NCI-H345 (cell line): Measurements from ENCODE around the gene SUSD3.
"Not testable (repeated sequence)": the region's sequence is repeated elsewhere in the genome, so short reads cannot be mapped to it uniquely, and the experiment has no call there.

Experiments used
- DNase-seq: peaks from one replicate; lab custom pipeline; 2025; lab: John Stamatoyannopoulos, UW

Gene SUSD3

DNA sequence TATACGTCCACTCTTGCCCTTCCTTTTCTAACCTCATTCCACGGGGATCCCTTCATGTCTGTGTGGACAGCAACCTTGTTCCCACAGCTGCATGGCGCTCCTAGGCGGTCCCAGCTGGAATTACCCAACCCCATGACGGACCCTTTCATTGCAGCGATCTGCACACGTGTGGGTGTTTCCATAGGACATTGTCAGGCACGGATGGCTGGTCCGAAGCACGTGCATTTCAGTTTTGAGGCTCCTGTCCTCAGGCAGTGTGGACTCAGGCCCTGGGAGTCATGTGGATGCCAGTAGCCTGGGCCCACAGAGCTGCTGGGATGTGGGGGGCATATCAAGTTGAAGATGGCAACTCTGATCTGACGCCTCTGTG, 52.5 kb downstream of the SUSD3 start:
- no peak for DNase-seq

DNA sequence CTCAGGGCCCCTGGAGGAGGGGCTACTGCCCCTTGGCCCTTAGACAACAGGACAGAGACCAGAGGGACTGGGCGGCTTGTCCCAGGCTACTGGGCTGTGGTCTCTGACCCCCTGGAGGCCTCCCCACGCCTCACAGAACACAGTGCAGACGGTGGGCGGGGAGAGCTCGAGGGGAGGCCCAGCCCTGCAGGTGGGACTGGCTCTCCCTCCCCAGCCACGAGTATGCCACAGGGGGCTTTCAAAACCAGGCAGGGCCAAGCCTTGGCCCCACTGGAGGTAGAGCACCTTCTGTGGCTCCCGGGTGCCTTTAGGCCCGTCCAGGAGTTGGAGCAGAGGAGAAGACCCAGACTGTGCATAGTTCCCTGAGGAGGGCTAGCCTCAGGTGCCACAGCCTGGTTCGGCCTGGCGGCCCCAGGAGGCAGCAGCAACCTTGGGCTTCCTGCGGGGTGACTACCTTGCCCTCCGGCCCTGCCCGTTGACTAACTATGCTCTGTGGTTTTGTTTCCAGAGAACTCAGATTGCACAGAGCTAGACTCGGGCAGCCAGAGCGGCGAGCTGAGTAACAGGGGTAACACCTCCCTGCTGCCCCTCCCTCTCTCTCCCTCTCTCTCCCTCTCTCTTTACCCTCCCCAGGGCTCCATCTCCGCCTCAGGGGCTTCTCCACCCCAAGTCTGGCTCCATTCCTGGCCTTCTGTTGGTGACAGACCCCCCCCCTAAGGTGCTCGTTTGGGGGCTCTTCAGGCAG, 53.0 kb downstream of the SUSD3 start:
- no peak for DNase-seq

DNA sequence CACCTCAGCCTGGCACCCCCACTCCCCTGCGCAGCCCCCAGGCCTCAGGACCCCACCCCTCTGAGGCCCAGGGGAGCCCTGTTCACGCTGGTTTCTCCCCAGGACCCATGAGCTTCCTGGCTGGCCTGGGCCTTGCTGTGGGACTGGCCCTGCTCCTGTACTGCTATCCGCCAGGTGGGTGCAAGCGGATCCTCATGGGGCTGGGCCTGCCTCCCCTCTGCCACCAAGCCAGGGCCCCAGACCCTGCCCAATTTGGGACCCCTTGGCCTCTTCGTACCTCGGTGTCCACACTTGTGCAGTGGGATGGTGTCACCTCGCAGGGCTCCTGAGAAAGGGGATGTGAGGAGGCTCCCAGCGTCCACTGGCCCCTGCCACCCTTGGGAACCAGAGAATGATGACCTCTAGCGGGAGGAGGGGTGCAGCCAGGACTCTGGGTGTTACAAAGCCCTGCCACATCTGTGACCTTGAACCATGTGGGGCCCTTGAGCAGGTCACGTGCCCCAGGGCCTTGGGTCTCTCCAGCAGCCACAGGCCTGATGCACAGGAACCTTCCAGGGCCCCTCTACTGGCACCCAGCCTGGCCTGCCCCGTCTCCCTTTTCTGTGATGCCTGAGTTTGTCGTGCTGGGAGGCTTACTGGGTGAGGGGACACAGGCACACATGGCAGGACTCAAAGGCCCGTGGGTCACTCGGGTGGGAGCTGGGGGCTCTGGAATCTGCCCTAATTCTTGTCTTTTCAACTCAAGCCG, 53.8 kb downstream of the SUSD3 start:
- no peak for DNase-seq

DNA sequence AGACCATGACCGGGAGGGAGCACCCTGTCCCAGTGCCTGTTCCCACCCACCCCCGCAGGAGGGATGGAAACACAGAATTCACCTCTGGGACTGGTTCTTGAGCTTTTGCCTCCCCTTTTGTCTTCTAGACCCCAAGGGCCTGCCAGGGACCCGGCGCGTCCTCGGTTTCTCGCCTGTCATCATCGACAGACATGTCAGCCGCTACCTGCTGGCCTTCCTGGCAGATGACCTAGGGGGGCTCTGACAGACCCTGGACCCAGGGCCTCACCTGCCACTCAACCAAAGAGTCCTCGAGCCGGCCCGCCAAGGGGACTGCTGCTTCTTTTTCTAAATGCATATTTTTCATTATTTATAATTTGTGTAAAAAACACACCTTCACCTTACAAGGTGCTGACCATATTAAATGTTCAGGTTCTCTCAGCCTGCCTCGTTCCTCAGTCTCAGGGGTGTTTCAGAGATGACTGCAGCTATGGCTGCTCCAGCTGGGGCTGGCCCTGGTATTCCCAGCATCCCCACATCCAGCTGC, 54.4 kb downstream of the SUSD3 start:
- DNase-seq = no peak

DNA sequence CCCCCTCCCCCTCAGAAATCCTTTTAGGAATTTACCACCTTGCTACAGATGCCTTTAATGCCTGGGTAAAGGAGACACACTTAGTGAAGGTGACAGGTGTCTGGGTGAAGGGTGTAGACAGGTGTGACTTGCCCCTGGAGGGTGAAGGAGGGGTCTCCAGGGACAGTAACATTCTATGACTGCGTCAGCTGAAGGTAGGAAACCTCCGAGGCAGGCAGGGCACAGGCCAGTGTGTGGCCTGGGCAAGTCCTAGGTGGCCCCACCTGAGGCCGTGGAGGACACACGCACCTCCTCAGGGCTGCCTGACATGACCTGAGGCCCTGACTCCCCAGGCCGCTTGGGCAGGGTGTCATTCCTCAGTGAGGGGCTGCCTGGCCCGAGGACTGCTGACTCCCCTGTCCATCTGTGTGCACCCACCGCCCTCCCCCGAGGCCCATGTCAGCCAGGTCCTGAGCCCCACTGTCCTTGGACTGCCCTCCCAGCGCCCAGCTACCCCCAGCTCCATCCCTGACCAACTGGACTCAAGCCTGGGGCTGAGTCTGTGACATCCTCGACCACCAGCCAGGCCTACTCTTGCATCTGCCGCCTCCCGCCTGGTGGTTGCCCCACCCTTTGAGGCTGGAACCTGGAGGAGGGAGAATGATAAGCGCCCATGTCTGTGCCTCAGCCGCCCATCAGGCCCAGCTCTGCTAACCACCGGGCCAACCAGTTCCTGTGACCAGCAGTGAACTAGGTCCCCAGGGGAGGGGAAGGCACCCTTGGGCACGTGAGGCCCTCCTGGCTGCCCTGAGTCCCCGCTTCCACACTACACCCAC, 55.9 kb downstream of the SUSD3 start:
- DNase-seq = no peak

DNA sequence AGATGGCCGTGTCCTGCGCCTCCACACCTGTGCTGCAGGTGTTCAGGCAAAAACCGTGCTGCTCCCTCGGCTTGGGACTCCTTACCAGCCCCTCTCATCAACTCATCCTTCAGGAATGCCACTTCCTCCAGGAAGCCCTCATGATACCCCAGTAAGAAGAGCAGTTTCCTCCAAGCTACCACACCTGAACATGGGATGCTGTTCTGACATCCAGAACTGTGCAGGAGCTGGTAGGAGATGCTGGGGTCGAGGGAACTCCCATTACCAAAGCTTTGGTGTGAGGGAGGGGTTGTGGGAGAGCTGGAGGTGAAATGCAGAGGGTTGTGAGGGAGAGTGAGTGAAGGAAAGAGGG, 56.5 kb downstream of the SUSD3 start:
- DNase-seq = no peak

DNA sequence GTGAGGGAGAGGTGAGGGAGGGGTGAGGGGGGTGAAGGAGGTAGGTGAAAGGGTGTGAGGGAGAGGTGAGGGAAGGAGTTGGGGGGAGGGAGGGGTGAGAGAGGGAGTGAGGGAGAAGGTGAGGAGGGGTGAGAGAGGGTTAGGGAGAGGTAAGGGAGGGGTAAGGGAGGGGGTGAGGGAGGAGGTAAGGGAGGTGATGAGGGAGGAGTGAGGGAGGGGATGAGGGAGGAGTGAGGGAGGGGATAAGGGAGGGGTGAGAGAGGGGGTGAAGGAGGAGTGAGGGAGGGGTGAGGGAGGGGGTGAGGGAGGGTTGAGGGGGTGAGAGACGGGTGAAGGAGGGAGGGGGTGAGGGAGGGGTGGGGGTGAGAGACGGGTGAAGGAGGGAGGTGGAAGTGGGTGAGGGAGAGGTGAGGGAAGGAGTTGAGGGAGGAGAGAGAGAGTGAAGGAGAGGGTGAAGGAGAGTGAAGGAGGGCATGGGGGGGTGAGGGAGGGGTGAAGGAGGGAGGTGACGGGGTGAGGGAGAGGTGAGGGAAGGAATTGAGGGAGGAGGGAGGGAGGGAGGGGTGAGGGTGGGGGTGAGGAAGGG, 57.1 kb downstream of the SUSD3 start:
- no peak for DNase-seq

DNA sequence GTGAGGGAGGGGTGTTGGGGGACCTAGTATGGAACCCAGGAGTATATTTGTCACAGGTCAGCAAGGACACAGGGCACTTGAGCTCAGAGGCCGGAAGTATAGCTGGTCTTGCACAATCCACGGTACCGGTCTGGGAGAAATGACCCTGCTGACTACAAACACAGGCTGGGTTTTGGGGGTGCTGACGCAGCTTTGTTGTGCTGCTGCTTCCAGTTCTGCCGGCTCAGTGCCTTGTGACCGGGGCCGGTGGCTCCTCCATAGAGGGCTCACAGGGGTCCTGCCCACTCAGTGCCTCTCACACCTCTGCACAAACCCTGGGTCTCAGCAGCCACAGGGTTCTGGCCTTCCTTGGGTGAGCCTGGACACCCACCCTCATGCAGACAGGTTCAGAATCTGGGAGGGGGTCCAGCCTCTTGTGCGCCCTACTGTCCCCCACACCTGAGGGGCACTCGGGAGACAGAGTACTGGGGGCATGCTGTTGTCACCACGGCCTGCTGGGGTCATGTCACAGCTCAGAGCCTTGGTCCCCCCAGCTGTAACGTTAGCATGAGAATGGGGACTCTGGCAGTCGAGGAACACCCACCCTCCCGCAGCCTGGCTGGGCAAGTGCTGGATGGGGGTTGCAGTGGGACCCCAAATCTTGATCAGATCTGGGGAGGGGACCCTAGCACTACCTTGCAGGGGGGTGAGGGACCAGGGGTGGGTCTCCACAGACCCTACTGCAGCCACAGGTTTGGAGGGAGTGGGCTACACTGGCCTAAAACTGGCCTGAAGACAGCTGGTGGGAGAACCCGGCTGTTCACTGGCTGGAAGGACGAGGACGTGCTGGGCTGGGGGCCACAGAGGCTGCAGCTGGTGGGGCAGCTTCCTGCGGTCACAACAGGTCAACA, 57.8 kb downstream of the SUSD3 start:
- no peak for DNase-seq

DNA sequence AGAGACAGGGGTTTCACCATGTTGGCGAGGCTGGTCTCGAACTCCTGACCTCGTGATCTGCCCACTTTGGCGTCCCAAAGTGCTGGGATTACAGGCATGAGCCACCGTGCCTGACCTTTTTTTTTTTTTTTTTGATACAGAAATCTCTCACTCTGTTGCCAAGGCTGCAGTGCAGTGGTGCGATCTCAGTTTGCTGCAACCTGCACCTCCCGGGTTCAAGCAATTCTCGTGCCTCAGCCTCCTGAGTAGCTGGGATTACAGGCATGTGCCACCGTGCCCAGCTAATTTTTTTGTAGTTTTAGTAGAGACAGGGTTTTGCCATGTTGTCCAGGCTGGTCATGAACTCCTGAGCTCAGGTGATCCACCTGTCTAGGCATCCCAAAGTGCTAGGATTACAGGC, 59.0 kb downstream of the SUSD3 start:
- DNase-seq = not testable (repeated sequence)

DNA sequence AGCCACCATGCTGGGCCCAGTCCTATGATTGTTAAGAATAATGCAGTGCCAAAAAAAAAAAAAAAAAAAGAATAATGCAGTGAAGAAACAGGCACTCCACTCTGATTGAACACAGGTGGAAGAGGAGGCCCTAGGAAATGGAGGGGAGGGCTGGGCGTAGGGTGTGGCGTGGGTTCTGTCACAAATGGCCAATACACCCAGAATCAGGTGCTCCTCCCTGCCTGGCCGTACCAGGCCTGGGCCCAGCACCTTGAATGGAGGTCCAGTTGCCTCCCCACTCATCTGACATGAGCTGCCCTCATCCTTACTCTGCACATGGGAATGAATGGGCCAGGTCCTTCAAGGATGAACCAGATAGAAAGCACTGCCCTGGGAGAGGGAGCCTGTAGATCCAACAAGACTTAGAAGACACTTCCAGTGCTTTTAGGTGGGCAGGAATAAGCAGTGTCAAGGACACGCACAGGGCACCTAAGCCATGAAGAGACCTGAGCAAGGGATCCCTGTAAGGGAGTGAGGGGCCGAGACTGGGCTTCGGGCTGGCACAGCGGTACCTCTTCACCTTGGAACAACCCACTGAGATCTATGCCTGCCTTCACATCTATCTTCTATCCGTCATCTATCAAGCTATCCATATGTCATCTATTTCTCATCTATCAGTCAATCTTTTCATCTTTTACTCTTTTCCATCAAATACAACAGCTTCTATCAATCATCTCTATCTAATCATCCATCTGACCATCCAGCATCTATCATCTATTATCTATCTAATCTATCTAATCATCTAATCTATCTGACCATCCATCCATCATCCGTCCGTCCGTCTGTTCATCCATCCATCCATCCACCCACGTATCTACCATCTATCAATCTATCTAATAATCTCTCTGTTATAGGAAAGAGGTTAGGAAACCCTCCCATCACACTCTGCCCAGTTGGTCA, 59.7 kb downstream of the SUSD3 start:
- DNase-seq = no peak

DNA sequence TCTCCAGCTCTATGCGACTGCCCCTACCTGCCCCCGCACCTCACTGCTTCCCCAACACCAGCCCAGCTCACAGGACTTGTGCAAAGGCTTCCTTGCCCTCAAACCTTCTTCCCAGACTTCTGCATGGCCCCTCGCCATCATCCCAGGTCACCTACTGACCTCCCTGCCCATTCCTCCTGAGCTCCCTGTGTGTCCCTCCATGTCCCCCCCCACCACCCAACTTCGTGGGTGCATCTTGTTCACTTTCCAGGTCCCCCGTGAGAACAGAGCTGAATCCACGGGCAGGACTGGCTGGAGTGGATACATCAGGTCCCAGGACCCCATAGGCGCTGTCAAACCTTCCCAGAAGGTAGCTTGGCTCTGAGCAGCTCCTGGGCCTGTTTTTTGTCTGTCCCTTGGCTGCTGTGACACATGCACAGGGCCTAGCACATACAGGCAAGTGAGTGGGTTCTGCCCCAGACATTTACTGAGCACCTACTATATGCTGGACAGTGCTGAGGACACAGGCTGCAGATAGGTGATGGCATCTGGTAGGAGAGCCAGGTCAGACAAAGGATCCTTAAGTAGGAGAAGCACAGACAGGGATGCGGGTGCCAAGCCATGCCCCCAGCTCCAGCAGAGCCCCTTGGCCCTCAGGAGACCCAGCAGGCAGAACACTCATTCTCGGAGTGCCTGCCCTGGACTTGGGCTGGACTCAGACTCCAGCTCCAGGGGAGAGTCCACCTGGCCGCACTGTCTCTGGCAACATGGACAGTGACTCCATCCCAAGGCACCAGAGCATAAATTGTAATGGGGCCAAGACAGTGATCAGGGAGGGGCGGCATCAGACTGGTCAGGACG, 60.6 kb downstream of the SUSD3 start:
- no peak for DNase-seq

DNA sequence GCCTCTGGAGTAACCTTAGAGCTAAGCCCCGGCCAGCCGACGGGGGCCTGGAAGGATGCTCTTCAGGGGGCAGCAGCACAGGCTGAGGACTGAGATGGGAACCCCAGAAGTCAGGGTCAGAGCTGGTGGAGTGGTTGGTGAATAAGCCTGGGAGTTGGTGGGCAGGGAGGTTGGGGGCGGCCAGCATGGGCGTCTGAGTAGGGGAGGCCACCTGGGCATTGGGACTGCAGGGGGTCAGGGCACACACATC, 61.1 kb downstream of the SUSD3 start:
- DNase-seq = no peak

DNA sequence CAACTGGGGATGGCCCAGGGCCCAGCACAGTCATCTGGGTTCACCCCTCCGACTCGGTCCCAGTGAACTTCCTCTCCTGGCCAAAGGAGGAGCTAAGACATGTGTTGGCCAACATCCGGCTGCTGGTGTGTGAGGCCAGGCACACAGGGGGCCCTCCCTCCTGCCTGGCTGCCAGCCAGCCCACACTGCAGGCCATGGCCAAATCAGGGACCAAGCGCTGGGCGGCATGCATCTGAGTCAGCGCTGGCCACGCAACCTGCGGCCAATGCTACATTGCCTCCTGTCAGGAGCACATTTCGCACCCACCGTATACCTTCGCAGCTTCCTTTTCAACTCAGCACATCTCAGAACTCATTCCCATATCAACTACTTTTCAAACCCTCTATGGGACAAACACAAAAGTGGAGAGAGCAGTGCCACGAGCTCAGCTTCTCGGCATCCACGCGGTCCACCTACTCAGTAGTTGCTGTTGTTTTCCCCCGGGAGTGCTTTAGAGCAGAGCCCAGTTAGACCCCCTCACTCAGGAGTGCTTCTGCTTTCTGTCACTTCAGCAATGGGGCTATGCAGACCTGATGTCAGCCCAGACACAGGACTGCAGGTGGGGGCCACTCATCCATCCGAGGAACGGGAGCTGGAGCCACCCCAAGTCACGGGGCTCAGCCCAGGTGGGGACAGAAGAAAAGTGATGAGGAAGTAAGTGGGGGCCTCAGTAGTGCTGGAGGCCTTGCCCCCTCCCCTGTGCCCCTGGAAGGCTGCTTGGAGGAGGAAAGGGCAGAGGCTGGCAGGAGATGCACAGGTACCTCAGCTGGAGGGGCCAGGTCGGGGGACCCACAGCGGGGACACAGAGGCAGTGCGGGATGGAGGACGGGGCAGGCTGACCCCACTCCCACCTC, 61.7 kb downstream of the SUSD3 start:
- DNase-seq = no peak

DNA sequence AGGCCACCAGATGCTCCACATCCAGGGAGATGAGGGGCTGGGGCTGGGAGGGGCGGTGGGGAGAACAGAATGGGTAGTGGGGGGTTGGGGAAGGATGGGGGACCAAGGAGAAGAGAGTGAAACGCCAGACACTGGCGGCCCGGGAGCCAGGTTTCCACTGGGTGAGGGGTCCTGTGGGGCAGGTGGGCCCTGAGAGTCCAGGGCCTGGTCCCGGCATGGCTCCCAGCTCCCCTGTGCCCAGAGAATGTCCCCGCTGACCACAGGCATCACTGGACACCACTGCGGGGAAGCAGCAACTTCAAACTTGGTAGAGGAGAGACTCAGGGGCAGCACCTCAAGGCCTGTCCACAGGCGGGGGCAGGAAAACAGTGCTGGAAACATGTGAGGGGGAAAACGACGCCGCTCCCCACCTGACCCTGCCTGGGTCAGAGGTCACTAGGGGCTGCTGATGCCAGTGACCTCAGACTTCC, 62.4 kb downstream of the SUSD3 start:
- DNase-seq = no peak

DNA sequence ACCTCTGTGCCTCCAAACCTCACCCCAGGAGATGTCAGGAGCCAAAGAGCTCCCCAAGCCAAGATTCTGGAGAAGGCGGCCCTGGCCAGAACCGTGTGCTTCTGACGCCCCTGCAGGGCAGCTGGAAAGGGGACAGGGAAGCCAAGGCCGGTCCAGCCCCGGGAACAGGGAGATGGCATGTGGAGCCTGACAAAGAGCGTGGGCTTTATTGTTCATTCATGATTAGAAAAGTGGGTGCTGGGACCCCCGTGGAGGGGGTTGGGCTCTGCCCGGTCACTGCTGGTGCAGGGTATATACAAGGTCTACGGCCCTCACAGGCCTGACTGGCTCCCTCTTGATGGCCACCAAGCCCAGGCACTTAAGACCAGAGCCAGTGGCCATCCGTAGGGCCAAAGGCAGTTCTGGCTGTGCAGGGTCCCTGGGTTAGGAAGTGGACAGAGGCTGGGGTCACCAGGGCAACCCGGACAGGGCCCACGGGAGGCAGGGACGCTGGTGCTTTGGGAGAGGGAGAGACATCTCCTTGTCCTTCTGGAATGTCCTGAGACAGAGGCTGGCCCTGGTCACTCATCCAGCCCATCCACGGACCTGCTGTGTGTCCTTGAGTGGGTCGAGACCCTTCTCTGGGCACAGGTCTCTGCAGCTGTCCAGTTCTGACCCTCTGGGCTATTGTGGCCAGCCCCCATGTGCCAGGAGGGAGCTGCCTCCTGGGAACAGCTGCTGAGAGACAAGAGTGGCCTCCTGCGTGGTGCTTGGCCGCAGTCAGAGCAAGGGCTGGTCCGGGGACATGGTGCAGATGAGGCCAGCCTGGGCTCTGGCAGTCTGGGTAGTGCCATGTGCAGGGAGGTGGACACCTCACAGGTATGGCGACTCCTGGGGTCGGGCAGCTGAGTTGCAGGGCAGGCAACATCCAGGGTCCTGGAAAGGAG, 63.1 kb downstream of the SUSD3 start:
- no peak for DNase-seq

DNA sequence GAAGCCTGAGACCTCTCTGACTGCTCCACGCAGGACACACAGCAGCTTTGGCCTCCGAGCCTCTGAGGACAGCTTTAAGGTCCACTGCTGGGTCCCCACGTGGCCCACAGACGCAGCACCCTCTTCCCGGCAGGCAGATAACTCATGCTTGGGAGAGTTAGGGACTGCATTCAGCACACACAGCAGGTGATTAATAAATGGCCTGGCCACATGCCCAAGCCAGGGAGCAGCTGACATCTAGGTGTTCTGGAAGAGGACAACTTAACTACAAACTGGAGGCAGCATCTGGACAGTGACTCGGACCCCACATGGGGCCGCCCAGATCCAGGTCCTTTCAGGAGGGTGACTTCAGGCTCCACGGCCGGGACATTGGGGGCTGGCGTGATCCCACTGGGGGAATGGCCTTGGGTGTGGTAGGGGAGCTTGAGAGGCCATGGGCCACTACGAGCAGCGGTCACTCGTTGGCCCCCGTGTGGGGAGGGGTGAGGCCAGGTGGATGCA, 64.3 kb downstream of the SUSD3 start:
- no peak for DNase-seq
